ENCODE results near the gene ADAD2.

Gene ADAD2

DNA sequence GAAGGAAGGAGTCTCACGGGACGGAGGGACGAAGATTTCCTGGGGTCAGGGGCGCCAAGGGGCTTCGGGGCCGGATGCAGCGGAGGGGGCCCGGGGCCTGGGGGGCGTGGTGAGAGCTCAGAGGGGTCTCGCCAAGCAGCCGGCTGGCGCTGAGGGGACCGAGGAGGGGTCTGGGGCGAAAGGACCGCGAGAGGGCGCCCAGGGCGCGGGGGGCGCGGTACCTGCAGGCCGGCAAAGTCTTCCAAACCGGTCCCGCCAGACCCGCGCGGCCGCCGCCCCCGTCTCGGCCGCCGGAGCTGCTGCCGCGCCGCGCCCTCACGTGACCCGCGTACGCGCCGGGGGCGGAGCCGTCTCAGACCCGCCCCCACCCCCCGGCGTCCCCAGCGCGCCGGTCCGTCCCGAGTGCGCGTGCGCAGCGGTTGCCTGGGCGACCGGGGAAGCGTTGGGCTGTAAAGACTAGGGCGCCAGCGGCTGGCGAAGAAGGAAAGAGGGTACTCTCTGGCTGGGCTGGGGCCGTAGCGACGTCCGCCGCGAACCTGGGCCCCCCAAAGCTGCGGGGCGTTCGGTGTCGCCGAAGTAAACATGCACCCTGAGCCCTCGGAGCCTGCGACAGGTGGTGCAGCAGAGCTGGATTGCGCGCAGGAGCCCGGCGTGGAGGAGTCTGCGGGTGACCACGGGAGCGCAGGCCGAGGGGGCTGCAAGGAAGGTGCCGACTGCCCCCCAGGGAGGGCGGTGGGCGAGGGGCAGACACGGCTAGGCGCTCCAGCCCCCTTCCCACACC, 45.9 kb upstream of the ADAD2 start, which contains the start of the genes DNAAF1 and HSDL1:
TSS of gene DNAAF1 (plus strand) at position 450 of the 781 bp plus-strand sequence. CDS start at position 583, 133 bp downstream.
TSS of gene HSDL1 (minus strand) at position 319 of the 781 bp plus-strand sequence. CDS start 13,856 bp downstream, outside the sequence.
- Histone ChIP-seq H3K9ac (peak within 1 kb of the TSS; percentile 22; the same call in 1 of the 2 replicates), H3K36me3 (ENCODE audit: insufficient read depth) (no peaks in the 10 kb centered on the region), H3K4me2 (peak within 1 kb of the TSS; percentile 77), H3K4me3 (IDR thresholded peaks at IDR 0.05; ENCODE audit: insufficient read depth, low read depth, low read length) (no peak within 1 kb of the TSS), H3K27me3 (ENCODE audit: insufficient read depth, low read depth) (no peaks in the 10 kb centered on the region), H2AFZ (ENCODE audit: low read depth) (peak within 1 kb of the TSS; percentile 80), H3K79me2 (ENCODE audit: insufficient read depth, low read depth) (peaks cover 11% of the 10 kb centered on the region; the same call in 1 of the 2 replicates), H4K20me1 (ENCODE audit: insufficient read depth) (no peaks in the 10 kb centered on the region), H3K27ac (no peak within 1 kb of the TSS), H3K4me1 (ENCODE audit: low read depth, poor library complexity, severe bottlenecking) (peaks cover 13% of the 10 kb centered on the region)
- TF ChIP-seq, protein P1, sequence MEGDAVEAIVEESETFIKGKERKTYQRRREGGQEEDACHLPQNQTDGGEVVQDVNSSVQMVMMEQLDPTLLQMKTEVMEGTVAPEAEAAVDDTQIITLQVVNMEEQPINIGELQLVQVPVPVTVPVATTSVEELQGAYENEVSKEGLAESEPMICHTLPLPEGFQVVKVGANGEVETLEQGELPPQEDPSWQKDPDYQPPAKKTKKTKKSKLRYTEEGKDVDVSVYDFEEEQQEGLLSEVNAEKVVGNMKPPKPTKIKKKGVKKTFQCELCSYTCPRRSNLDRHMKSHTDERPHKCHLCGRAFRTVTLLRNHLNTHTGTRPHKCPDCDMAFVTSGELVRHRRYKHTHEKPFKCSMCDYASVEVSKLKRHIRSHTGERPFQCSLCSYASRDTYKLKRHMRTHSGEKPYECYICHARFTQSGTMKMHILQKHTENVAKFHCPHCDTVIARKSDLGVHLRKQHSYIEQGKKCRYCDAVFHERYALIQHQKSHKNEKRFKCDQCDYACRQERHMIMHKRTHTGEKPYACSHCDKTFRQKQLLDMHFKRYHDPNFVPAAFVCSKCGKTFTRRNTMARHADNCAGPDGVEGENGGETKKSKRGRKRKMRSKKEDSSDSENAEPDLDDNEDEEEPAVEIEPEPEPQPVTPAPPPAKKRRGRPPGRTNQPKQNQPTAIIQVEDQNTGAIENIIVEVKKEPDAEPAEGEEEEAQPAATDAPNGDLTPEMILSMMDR (conservative IDR thresholded peaks at IDR 0.05; ENCODE audit: low read depth, low read length), result no peak

DNA sequence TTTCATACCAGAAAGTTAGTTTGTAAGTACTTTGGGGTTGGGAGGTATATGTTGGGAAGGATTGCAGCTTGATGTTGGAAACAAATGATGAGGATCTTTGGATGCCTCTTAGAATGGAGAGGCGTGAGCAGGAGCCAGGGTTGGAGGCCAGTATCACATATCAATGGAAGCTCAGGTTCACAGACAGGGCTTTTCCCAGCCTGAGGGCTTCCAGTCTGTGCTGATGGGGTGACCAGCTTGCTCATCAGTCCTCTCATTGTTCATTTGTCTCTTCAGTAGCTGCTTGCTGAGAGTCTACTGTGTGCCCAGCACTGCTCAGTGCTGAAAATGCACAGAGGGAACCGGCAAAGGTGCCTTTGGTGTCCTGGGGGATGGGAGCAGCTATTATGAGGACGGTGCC, 40.0 kb upstream of the ADAD2 start:
- Histone ChIP-seq H3K4me2 (no peak overlapping the region), H3K27me3 (ENCODE audit: insufficient read depth, low read depth) (no peaks in the 10 kb centered on the region), H3K79me2 (ENCODE audit: insufficient read depth, low read depth) (no peaks in the 10 kb centered on the region), H2AFZ (ENCODE audit: low read depth) (no peak overlapping the region), H3K9ac (no peak overlapping the region), H3K4me3 (IDR thresholded peaks at IDR 0.05; ENCODE audit: insufficient read depth, low read depth, low read length) (no peak overlapping the region), H3K27ac (no peak overlapping the region), H4K20me1 (ENCODE audit: insufficient read depth) (no peaks in the 10 kb centered on the region), H3K36me3 (ENCODE audit: insufficient read depth) (no peaks in the 10 kb centered on the region), H3K4me1 (ENCODE audit: low read depth, poor library complexity, severe bottlenecking) (no peaks in the 10 kb centered on the region)
- TF ChIP-seq, protein P1 (conservative IDR thresholded peaks at IDR 0.05; ENCODE audit: low read depth, low read length), result no peak

DNA sequence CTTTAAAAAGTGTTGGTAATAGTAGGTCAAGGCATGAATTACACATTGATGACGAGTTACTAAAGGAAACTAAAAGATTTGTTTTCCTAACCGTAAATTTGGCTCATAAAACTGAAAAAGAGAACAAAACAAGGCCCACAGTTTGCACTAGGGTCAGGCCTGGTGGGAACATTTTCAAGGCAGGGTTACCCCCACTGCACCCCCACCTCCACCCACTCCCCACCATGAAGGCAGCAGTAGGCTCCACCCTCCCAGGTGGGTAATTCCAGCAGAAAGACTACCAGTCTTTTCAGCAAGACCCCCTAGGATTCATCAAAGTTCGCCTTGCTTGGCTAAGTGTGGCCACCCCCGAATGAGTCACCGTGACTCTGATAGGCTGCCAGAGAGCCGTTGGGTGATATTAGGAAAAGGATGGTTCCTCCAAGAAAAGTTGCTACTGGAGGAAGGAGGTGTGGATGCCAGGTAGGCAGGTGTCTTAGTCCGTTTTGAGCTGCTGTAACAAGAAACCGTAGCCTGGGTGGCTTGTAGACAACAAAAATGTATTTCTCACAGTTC, 37.2 kb upstream of the ADAD2 start:
- Histone ChIP-seq H3K27me3 (ENCODE audit: insufficient read depth, low read depth) (no peaks in the 10 kb centered on the region), H3K79me2 (ENCODE audit: insufficient read depth, low read depth) (no peaks in the 10 kb centered on the region), H3K36me3 (ENCODE audit: insufficient read depth) (no peaks in the 10 kb centered on the region), H3K9ac (no peak overlapping the region), H3K4me1 (ENCODE audit: low read depth, poor library complexity, severe bottlenecking) (no peaks in the 10 kb centered on the region), H3K4me3 (IDR thresholded peaks at IDR 0.05; ENCODE audit: insufficient read depth, low read depth, low read length) (no peak overlapping the region), H3K27ac (no peak overlapping the region), H4K20me1 (ENCODE audit: insufficient read depth) (no peaks in the 10 kb centered on the region), H3K4me2 (no peak overlapping the region), H2AFZ (ENCODE audit: low read depth) (no peak overlapping the region)
- TF ChIP-seq, protein P1 (conservative IDR thresholded peaks at IDR 0.05; ENCODE audit: low read depth, low read length), result no peak

DNA sequence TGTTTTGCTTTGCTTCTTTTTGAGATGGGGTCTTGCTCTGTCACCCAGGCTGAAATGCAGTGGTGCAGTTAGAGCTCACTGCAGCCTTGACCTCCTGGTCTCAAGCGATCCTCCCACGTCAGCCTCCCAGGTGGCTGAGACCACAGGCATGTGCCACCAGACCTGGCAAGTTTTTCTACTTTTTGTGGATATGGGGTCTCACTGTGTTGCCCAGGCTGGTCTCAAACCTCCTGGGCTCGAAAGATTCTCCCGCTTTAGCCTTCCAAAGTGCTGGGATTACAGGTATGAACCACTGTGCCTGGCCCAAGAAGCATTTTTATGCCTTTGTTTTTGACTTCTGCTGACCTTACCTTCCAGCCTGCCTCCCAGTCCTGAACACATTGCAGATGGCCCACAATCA, 35.7 kb upstream of the ADAD2 start:
- Histone ChIP-seq H3K27ac (no peak overlapping the region), H3K4me2 (no peak overlapping the region), H3K79me2 (ENCODE audit: insufficient read depth, low read depth) (no peaks in the 10 kb centered on the region), H3K4me3 (IDR thresholded peaks at IDR 0.05; ENCODE audit: insufficient read depth, low read depth, low read length) (no peak overlapping the region), H3K9ac (no peak overlapping the region), H2AFZ (ENCODE audit: low read depth) (no peak overlapping the region), H3K4me1 (ENCODE audit: low read depth, poor library complexity, severe bottlenecking) (no peaks in the 10 kb centered on the region), H3K36me3 (ENCODE audit: insufficient read depth) (no peaks in the 10 kb centered on the region), H4K20me1 (ENCODE audit: insufficient read depth) (no peaks in the 10 kb centered on the region), H3K27me3 (ENCODE audit: insufficient read depth, low read depth) (no peaks in the 10 kb centered on the region)
- TF ChIP-seq, protein P1 (conservative IDR thresholded peaks at IDR 0.05; ENCODE audit: low read depth, low read length), result no peak
